Measurements from ENCODE around the gene ABHD5.

DNA sequence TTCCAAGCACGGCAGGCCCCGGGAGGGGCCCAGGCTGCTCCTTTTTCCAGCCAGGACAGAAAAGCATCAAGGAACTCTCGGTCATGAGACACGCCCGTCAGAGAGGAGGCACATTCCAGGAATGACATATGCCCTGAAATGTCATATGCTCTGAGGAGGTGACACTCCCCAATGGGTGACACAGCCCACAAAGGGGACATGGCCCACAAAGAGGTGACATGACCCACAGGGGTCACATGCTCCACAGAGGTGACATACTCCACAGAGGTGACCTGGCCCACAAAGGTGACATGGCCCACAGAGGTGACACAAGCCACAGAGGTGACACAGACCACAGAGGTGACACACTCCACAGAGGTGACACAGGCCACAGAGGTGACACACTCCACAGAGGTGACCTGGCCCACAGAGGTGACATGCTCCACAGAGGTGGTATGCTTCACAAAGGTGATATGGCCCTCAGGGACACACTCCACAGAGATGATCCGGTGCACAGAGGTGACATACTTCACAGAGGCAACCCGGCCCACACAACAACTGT is 79.2 kb downstream of the ABHD5 start:
- TF ChIP-seq EZH2 (IDR thresholded peaks at IDR 0.05; ENCODE audit: insufficient read depth, poor library complexity, severe bottlenecking) (no peak), EZH2phosphoT487 (IDR thresholded peaks at IDR 0.05; ENCODE audit: insufficient read depth, low read depth) (no peak)

All from GM23248 (cell line).